ENCODE data around the gene FAM168B.
"Not testable (repeated sequence)": the region's sequence is repeated elsewhere in the genome, so short reads cannot be mapped to it uniquely, and the experiment has no call there.

FAM168B gene, protein sequence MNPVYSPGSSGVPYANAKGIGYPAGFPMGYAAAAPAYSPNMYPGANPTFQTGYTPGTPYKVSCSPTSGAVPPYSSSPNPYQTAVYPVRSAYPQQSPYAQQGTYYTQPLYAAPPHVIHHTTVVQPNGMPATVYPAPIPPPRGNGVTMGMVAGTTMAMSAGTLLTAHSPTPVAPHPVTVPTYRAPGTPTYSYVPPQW

DNA sequence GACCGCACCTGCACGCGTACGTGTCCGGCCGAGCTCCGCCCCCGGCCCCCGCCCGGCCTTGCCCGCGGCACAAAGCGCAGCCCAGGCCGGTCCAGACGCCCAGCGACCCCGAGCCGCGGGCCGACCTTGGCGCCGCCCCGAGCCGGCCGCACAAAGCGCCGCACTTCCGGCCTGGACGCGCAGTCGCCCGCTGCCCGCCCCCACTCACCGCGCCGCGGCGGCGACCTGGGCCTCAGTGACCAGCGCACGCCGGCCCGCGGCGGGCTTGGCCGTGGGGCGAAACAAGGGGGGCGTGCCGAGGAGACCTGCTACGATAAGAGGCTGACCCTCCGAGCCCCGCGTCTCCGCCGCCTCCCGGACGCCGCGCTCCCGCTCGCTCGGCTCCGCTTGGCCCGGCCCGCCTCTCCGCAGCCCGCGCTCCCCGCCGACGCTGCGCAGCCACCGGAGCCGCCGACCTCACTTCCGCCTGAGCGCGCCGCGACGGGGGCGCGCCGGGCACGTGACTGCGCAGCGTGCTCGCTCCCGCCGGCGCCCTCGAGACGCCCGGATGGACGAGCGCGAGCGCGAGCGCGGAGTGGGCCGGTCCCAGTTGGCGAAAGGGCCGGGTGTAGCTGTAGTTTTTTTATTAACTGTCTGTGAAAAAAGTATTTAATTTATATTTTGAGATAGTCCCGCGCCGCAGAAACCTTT is at the start of gene FAM168B:
TSS of gene FAM168B (minus strand) at position 455 of the 690 bp plus-strand sequence. CDS start 10,814 bp downstream, outside the sequence.
- peak; percentile 83 for DNase-seq

DNA sequence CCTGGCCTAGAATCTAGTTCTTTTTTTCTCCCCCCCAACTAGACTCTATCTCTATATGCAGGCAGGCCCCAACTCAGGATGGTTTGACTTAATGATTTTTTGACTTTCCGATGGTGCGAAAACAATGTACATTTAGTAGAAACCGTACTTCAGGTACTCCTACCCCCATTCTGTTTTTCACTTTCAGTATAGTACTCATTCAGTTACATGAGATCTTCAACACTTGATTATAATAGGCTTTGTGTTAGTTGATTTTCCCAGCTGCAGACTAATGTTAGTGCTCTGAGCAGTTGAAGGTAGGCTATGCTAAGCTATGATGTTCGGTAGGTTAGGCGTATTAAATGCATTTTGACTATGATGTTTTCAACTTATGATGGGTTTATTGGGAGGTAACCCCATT is 49.6 kb upstream of the FAM168B start:
- DNase-seq: no peak

DNA sequence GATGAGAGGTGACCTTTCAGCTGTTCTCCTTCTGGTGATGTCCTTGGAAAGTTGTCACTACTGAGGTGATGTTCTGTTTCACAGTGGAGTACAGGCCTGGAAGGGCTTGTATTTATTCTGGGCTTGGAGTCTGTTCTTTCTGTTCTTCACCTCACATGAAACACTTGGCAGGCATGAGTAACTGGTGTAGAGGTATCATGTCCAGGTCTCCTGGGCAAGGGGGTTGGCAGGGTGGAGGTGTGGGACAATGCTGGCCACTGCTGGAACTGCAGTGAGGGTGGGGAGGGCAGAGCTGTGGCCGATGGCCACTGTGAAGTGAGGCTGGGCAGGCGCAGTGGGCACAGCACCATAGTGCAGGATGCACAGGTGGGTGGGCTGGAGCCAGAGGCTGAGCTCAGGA is 47.3 kb upstream of the FAM168B start:
- no peak for DNase-seq

DNA sequence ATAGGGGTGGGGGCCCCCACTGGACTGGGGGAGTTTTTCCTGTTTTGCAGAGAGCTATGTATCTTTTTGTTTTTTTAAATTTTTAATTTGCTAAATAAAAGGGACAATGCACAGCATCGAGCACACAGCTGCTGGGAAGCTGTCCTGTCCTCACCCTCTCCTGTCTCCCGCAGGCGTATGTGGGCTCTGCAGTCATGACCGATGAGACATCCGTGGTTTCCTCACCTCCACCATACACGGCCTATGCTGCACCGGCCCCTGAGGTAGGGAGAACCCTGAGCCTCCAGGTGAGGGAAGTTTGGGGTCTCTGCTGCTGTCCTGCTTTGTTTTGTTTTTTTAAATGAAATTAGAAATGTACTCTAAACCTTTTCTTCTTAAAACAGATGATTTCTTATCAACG is 39.5 kb upstream of the FAM168B start:
- no peak for DNase-seq

DNA sequence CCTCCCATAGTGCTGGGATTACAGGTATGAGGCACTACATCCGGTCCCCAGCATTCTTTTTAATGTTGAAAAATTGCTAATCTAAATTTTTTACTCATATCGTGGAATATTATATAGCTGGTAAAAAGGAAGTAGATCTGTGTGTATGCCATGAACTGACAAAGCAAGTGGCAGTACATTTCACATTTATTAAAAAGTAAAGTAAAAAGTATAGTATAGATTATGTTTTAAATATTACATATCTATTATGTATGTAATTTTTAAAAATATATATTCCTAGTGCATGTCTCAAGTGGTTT is 37.0 kb upstream of the FAM168B start:
- no peak for DNase-seq

DNA sequence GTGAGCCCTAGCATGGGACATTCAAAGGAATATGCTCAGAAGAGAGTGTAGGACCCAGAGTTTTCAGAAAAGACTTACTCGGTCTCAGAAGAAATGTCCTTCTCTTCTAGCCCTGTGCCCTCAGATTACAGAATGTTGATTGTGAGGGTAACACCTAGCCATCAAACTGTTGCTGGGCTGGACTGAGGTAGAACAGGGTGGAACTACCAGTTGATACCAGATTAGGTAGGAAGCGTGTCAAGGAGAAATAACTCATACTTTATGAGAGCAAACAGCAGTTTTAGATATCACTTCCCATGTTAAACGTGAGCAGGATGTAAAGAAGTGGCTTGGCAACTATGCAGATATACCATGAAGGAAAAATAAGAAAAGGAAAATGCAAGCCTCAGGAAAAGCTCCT is 34.7 kb upstream of the FAM168B start:
- DNase-seq: no peak

DNA sequence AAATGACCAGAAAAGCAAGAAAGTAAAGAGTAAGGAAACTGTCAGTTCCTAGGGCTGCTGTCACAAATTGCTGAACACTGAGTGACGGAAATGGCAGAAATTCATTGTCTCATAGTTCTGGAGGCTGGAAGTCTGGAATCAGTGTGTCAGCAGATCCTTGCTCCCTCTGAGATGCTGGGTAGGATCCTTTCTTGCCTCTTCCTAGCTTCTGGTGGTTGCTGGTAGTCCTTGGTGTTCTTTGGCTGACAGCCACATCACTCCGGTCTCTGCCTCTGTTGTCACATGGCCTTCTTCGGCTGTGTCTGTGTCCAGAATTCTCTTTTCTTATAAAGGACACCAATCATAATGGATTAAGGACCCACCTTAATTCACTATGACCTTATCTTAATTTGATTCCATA is 33.8 kb upstream of the FAM168B start:
- DNase-seq: no peak

DNA sequence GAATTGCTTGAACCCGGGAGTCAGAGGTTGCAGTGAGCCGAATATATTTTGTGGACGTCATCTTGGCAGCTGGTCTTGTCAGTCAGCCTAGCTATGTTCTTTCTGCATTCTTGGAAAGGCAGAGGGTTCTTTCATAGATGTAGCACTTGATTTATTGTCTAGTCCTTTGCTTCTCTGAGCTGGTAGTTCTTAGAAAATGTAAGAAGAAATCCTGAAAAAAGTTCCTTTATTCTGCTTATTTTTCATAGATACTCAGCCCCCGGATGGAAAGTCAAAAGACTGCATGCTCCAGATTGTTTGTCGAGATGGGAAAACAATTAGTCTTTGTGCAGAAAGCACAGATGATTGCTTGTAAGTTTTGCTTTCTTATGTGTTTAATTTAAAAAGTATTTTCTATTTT is 33.2 kb upstream of the FAM168B start:
- no peak for DNase-seq

DNA sequence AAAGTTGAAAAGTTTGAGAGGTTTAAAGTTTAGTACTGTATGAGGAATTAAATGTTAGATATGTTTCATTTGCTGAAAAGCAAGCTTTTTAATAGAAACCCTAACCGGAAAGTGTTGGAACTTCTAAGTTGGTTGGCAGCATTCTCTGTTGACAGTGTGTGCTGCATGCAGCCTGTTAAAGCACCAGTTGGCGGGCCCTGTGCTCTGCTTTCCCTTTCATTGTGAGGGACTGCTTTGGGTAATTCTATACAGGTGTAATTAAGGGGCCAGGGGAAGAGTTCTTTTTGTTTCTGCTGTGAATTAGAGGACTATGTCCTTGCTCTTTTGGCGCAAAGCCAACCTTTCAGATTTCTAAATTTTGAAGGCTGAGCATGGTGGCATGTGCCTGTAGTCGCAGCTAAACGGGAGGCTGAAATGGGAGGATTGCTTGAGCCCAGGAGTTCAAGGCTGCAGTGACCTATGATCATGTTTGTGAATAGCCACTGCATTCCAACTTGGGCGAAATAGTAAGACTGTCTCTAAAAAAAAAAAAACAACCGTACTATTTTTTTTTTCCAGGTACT is 32.0 kb upstream of the FAM168B start:
- DNase-seq: peak; percentile 83

DNA sequence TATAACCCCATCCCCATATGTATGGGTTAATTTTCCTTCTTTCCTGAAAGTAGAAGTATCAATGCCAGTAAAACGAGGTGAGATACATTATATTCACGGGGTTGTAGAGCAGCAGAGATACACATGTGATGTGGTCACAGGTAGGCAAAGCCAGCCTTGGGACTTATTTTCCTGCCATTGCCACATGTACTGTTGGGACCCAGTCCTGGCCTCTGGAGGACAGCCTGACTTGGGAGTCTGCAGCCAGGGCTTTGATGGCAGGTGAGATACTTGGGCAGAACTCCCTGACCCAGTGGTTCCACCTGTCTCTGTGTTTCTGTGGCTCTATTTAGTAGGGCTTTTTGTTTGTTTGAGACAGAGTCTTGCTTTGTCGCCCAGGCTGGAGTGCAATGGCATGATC is 29.9 kb upstream of the FAM168B start:
- no peak for DNase-seq

DNA sequence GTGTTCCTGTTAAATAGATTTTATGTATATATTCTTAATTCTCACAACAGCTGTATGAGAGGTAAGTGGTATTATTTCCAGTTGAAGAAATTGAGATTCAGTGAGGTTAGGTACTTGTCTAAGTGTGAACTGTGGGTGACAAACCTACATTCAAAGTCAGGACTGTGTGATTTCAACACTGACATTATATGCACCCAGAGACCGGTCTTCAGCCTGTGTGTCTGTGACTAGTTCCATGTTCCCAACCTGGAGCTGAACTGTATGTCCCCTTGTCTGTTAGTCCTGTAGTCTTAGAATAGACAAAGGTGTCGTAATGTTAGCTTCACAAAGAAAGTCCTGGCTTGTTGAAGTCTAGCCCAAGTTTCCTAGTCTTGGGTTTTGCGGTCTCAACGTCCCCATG is 29.2 kb upstream of the FAM168B start:
- DNase-seq: no peak

DNA sequence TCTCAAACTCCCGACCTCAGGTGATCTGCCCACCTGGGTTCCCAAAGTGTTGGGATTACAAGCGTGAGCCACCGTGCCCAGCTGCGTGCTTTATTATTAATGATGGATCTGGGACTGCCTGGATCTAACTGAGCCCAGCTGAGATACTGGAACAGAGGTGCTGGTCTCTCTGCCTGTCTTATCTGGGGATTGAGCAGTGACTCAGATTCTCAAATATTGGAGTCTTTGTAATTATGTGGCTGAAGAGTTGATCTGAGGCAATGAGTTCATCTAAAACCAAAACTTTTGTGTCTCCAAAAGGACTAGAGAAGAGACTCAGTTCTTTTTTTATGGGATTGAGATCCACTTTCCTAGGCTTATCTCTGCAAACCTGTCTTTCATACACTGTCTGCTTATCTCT is 28.2 kb upstream of the FAM168B start:
- no peak for DNase-seq

DNA sequence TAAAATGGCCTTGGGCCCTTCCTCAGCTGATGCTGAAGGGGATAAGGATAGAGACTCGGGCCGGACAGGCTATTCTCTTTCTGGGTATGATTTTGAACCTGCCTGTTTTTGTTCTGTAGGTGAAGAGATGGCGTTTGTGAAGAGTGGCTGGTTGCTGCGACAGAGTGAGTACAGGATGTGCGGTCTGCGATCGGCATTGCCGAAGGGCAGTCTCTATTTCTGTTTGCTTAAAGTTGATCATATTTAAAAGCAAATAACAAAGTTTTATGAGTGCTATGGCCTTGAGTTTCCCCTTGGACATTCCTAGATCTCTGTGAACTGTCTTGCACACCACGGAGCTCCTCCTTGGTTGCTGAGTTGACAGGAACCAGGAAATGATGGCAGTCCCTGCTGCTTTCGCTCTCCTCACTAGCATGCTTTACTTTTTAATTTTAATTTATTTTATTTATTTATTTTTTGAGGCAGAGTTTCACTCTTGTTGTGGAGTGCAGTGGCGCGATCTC is 27.6 kb upstream of the FAM168B start:
- no peak for DNase-seq

DNA sequence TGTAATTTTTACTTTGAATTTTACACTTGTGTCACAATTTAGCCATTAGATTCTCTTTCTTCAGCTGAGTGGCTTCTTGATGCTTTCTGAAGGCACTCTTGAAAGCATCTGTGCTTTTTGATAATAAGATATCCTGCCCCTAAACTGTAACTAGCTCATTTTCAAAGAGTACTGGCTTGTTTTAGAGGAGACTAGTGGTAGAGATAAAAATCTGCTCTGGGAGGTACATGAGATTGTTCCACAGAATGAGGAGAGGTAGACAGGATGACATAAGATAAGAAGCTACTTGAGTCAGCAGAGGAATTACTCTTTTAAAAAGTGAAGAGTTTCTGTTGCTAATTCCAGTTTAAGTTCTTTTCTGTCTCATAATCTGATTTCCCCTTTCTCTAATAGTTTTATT is 22.5 kb upstream of the FAM168B start:
- DNase-seq: no peak

DNA sequence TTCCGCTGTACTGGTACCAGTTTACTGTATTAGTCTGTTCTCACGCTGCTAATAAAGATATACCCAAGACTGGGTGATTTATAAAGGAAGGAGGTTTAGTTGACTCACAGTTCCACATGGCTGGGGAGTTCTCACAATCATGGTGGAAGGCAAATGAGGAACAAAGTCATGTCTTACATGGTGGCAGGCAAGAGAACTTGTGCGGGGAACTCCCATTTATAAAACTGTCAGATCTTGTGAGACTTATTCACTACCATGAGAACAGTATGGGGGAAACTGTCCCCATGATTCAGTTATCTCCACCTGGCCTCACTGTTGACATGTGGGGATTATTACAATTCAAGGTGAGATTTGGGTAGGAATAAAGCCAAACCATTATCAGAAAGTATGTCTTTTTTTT is 21.7 kb upstream of the FAM168B start:
- DNase-seq: not testable (repeated sequence)

DNA sequence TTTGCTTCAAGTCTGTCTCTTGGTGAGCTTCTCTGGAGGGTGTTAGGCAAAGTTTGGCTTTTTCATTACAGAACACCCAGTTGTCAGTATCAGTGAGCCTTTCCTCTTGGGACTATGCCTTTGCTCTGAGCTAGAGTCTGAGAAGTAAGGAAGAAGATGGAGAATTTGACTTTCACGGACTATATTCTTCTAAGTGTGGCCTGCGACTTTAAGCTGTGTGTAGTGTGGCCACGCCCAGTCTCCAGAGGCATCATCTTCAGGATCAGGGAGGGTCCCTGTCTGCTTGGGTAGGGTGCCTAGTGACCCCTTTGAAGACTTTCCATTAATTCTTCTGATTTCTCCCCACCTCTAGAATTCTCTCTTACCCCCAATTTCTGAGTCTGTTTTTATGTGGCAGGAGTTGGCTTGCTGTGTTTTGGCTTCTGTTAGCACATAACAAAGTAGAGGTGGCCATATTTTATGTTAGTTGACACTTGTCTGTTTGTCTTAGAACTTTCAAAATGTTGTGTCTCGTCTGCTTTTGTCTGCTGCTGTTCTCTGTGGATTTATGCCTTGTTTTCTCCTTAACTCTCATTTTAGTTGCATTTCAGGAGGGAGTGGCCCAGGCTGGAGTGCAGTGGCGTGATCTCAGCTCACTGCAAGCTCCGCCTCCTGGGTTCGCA is 20.4 kb upstream of the FAM168B start:
- DNase-seq: no peak

DNA sequence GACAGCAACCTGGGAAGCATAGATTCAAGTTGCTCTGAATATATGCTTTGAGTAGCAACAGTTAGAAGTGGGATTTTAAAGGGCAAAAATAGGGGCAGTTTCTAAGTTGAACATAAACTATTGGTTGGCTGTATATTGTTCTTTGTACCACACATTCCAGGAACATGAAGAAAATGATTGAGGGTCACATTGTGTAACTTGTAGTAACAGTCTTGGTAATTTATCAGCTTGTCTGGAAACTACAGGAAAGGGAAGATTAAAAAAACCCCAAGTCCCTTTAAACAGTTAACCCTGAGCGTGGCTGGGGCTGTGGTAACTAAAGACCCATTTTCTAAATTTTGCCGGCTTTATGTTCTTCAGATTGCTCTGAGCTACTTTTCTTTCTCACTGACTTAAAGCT is 19.3 kb upstream of the FAM168B start:
- DNase-seq: no peak

DNA sequence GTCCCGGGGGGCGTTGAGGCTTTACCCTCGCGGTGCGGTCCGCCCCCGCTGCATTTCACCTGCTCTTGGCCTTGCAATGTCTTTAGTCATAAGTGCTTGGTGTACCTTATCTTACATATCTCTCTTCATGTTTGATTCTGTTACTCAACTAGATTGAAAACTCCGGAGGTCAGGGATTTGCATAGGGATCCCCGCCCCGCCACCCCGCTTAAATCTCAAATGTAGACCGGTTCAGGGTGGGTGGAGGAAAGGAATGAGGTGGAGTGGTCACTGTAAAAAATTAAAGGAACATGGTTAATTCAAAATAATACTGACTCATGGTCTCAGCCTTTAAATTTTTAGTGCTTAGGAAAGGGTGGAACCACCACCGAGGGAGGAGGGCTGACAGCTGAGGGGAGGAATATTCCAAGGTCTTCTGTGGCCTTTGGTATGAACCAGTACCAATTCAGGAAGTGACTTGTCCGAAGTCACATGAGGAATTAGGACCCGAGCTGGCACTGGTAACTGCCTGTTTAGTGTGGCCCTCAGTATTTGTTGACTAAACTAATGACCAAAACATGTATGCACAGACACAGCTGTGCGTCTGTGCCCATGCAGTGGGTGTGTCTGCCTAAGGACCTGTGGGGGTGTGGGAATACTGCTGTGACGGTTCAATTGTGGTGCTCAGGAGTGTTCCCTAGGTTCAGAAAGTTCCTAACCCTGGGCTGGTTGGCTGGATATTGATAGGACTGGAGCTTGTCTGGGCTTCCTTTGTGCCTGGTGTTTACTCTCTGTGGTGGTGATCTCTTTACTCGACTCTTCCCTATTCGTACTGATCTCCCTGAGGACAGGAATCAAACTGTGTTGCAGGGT is 12.9 kb upstream of the FAM168B start:
- no peak for DNase-seq

DNA sequence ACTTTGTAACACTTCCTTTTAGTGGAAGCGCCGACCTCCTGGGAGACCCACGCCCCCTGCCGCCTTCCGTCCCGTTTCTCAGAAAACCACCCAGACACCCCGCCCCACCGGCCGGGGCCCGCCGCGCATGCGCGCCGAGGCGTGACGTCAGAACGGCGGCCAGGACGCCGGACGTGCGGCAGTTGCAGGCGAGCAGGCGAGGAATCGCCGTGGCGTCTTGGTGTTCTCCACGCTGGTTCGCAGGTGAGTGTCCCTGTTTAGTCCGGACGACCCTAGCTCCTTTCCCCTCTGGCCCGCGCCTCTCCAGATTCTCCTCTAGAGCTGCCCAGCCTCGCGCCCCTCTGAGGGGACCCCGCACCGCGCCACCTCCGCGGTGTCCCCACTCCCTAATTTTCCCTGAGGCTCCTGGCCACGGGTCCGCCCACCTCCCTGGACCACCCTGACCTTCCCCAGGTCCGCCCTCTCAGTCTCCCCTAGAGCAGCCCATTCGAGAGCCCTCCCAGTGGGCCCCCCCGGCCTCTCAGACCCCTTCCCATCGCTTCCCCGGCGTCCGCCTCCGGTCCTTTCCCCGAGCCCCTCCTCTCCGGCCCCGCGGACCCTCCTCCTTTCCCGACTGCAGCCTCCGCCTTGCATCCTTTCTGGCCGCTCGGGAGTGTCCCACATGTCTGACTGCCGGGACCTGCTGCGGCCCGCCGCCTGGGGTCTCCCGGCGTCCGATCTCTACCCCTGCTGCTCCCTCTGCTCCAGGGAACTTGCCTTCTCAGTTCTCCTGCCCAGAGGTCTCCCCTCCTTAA is 12.1 kb upstream of the FAM168B start, which contains the start of gene PLEKHB2:
TSS of gene PLEKHB2 (plus strand) at position 181 of the 794 bp plus-strand sequence. CDS start 15,606 bp downstream, outside the sequence.
- peak; percentile 92 for DNase-seq

DNA sequence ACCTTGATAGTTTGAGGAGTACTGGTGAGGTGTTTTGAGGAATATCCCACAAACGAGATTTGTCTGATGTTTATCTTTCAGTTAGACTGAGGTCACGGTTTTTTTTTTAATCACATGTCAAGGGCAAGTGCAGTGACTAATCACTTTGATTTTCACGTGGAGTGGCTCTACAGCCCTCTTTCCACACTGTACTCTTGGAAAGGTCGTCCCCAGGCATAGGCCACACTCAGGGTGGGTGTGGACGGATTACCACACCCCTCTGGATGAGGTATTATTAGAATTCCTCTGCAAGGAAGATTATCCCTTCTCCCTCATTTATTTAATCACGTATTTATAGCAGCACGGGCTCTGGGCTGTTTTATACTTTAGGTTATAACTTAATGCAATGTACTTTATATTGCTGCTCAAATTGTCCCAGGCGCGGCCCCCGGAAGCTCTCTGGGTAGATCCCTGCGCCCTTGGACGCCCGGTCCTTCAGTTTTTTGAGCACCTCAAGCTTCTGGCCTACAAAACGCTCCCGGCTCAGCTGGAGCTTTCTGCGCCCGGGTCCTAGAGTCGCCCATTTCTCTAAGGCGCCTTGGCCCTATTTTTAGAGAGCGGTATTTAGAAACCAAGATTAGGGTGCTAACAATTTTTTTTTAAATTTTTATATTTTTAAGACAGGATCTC is 11.4 kb upstream of the FAM168B start:
- DNase-seq: peak; percentile 92

DNA sequence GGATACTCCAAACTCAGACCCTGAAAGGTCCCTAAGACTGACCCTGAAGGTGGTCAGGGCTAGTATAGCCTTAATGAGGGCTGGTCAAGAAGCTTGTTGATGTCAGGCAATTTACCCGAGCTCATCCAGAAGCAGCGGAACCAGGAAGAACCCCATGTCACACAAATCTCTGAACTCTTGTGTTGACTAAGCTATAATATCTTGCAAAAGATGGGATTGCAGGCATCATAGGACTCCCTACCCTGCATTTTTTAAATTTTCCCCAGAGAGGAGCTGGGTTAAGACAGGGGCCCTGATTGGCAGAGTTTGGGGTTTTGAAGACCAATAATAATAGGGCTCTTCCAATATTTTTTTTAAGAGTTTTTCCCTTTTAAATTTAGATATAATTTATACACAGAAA is 9.9 kb upstream of the FAM168B start:
- no peak for DNase-seq

All from NCI-H2171 treated with DMSO at 0.1 percent for 48 hours (cell line).